Activated naive CD8-positive, alpha-beta T cell treated with anti-CD3 and anti-CD28 coated beads, Interleukin-2, amount 50 U/mL, for 24 hours (primary cell): ENCODE data around the gene SH3BP5L.

Experiments
- ATAC-seq: fragments of 150-1000 bp; cut with Tn5 transposase; one replicate; pipeline ENCODE4 v1.10.0; 2021
- DNase-seq: peaks from one replicate; pipeline ENCODE4 v3.0.0; 2021
- H3K27ac Mint-ChIP-seq: one replicate; pipeline ENCODE4 v1.8.0; 2021; ENCODE audit warnings: mild to moderate bottlenecking, mixed read lengths
- H3K27me3 Mint-ChIP-seq: one replicate; pipeline ENCODE4 v1.8.0; 2021; ENCODE audit warnings: mixed read lengths
- H3K36me3 Mint-ChIP-seq: one replicate; pipeline ENCODE4 v1.8.0; 2021; ENCODE audit warnings: low read depth, mixed read lengths
- H3K4me1 Mint-ChIP-seq: one replicate; pipeline ENCODE4 v1.8.0; 2021; ENCODE audit warnings: mixed read lengths
- H3K4me3 Mint-ChIP-seq: one replicate; pipeline ENCODE4 v1.8.0; 2021; ENCODE audit warnings: mild to moderate bottlenecking, moderate library complexity, mixed read lengths
- H3K9me3 Mint-ChIP-seq: one replicate; pipeline ENCODE4 v1.8.0; 2021; ENCODE audit warnings: mixed read lengths

The SH3BP5L gene

DNA sequence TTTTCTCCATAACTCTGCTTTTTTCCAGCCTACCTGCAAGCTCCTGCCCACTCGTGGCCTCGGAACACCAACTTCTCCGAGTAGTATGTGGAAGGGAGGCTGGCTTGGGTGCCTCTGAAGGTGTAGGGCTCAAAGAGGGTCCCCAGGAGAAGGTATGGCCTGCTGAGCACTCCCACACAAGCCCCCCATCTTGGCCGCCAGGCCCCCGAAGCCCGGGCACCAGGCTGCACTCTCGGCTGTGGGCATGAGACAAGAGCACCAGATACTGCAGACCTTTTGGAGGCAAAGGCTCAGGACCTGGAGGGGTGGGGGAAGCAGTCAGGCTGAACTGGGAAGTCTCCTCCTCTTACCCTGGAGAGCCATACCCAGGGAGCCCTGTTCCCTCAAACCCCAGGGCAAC lies 31.5 kb upstream of the SH3BP5L start:
- Mint-ChIP-seq H3K4me1 (peaks cover 23% of the 10 kb centered on the region), H3K4me3 (peak overlapping the region; percentile 95), H3K36me3 (peaks cover 29% of the 10 kb centered on the region), H3K9me3 (no peaks in the 10 kb centered on the region), H3K27me3 (no peaks in the 10 kb centered on the region), H3K27ac (peak overlapping the region; percentile 97)
- ATAC-seq (no peak), DNase-seq (no peak)

DNA sequence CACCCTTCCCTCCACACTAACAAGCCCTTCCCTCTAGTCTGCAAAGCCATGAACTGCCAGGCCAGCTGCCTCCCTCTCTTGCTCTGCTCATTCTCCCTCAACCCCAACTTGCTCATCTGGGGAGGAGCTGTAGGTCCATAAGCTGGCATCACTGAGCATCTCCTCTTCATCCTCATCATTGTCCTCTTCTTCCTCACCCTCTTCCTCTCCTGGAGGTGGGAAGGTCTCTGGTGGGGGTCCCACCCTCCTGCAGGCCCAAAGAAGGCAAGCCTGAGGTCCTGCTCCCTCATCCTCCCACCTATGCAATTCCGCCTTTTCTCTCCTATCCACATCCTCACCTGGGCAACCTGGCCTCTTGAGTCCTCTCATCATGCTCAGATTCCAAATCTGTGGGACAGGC lies 30.5 kb upstream of the SH3BP5L start:
- Mint-ChIP-seq H3K36me3 (peaks cover 29% of the 10 kb centered on the region), H3K4me3 (peak overlapping the region; percentile 95), H3K4me1 (peaks cover 17% of the 10 kb centered on the region), H3K27ac (peak overlapping the region; percentile 15), H3K9me3 (no peaks in the 10 kb centered on the region), H3K27me3 (no peaks in the 10 kb centered on the region)
- DNase-seq (no peak), ATAC-seq (no peak)

DNA sequence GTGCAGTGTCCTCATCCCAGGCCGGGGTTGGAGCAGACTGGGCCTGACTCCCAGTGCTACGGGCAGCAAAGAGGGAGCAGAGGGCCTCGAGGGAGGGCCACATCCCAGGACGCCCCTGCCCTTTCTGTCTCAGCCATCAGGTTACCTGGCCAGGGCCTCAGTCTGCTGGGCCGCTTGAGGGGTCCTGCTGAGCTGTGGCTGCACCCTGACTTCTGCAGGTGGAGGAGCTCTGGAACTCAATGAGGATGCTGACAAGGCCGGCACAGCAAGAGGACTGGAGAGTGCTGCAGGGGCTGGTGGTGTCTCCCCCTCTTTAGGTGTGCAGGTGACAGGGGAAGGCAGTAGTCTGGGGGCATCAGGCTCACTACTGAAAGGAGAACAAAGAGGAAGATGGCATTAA lies 29.9 kb upstream of the SH3BP5L start:
- Mint-ChIP-seq H3K27ac (peak overlapping the region; percentile 24), H3K9me3 (no peaks in the 10 kb centered on the region), H3K4me1 (peaks cover 17% of the 10 kb centered on the region), H3K27me3 (no peaks in the 10 kb centered on the region), H3K4me3 (no peak overlapping the region), H3K36me3 (peaks cover 29% of the 10 kb centered on the region)
- no peak for DNase-seq
- no peak for ATAC-seq

DNA sequence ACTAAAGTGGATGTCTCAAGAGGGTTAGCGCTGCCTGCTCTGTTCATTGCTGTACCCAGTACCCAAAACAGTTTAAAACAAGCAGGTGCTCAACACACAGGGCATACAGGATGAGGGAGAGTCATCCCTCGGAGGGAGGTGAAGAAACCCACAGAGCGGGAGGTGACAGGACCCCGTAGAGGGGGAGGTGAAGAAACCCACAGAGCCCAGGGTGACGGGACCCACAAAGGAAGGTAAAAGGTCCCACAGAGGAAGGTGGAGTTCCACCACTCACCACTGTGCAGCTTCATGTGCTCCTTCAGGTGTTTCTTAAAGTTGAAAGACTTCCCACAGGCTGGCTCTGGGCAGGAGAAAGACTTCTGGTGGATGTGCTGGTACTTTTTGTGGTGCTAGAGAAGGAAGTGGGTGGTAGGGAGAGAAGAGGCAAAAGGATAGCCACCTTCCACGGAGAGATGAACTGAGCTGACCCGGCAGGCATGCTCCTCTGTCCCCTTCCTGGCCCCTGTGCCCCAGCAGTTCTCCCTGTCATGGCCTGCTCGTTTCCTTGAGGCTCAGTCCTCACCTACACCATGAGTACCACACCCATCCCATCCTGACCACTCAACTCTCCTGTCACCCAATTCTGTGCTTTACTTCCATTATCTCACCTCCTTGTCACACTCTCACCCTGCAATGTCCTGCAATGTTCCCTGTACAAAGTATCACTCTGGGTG lies 28.1 kb upstream of the SH3BP5L start:
- peak overlapping the region; percentile 25 for H3K4me3 Mint-ChIP-seq
- peak; percentile 38 for ATAC-seq

DNA sequence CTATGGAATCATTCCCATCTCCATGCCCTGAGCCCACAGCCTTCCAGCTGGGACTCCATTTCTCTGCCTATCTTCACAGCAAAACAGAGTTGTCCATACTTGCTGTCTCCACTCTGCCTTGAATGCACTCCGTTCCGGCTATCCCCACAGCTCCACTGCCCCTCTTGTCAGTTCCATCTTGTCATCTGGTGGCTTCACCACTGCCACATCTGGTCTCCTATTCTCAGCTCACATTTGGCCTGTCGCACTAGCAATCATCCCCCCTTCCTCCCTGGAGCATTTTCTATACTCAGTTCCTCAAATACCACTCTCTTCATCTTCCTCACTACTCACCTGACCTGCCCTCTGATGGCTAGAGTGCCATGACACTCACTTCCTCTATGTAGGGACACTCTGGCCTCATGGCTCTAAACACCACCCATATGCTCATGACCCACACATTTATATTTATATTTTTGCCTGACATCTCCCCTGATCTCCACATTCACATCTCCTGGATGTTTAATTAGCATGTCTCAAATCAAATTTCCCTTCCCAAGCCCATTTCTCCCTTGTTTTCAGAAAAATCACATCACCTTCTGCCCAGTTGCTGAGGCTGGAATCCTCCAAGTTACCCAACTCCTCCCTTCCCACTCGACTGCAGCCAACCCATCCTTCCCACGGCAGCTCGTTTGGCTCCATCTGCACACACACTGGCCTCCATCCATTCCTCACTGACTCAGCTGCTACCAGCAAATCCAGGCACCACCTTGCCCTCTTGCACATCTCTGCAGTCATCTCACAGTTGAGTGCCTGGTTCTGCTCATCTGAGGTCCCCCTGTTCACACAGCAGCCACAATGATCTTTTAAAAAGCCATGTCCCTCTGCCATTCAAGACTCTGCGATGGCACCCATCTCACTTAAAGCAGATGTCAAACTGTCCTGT lies 27.0 kb upstream of the SH3BP5L start:
- H3K4me1 Mint-ChIP-seq = no peaks in the 10 kb centered on the region
- H3K36me3 Mint-ChIP-seq = peaks cover 37% of the 10 kb centered on the region
- H3K9me3 Mint-ChIP-seq = no peaks in the 10 kb centered on the region
- no peak overlapping the region for H3K27ac Mint-ChIP-seq
- no peak for ATAC-seq
- H3K4me3 Mint-ChIP-seq = no peak overlapping the region
- no peak for DNase-seq
- H3K27me3 Mint-ChIP-seq = no peaks in the 10 kb centered on the region

More for the DNA sequence above, 28.1 kb upstream of the SH3BP5L start:
- Mint-ChIP-seq H3K27ac (no peak overlapping the region), H3K27me3 (no peaks in the 10 kb centered on the region), H3K4me1 (peaks cover 3% of the 10 kb centered on the region), H3K36me3 (peaks cover 32% of the 10 kb centered on the region), H3K9me3 (no peaks in the 10 kb centered on the region)
- DNase-seq = no peak

DNA sequence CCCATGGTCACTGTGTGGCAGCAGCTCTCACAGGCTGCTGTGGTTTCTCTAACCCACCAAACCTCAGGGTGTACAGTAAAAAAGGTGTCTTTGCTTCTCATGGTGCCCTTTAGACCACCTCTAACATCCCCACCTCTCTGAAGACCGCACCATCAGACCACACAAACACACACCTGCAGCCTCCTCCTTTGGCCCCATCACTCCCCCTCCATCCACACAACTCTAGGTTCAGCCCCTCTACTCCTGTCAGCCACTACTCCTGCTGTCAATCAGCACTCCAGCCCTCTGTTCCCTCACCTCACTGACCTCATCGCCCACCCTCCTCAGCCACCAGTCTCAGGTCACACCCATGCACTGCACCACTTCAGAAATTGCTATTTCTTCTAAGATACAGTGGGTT lies 25.7 kb upstream of the SH3BP5L start:
- Mint-ChIP-seq H3K27ac (peak overlapping the region; percentile 31), H3K36me3 (peaks cover 38% of the 10 kb centered on the region), H3K4me1 (no peaks in the 10 kb centered on the region), H3K4me3 (no peak overlapping the region), H3K27me3 (no peaks in the 10 kb centered on the region), H3K9me3 (no peaks in the 10 kb centered on the region)
- no peak for DNase-seq
- ATAC-seq = peak; percentile 12

DNA sequence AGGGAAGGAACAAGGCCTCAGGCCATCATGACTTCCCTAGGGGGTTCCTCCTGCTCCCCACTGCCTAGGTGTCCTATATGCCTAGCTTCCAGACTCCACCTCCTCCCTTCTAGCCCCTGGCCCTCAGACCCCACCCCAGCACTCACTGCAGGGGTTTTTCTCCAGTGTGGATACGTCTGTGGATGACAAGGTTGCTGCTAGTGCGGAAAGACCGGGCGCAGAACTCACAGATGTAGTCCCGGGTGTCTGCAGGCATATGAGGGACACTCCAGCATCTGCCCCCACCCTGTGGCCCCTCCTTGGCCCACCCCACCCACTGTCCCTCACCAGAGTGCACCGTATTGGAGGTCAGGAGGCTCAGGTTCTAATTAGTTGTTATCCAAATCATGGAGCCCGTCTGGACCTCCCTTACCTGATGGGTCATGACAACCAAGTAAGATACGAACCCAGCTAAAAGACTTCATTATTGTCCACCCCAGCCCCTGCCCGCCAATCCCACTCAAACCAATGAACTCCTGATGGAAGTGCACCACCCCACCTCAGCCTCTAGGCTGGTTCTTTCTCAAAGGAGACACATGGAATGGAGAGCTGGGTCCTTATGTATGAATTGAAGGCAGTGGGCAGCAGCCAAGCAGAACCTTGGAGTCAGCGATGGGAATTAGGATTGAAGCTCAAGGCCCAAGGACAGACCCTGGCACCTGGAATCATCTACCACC lies 25.0 kb upstream of the SH3BP5L start:
- ATAC-seq (no peak), DNase-seq (no peak)
- Mint-ChIP-seq H3K4me3 (no peak overlapping the region), H3K27ac (peak overlapping the region; percentile 31), H3K36me3 (peaks cover 34% of the 10 kb centered on the region), H3K27me3 (no peaks in the 10 kb centered on the region), H3K4me1 (no peaks in the 10 kb centered on the region), H3K9me3 (no peaks in the 10 kb centered on the region)

DNA sequence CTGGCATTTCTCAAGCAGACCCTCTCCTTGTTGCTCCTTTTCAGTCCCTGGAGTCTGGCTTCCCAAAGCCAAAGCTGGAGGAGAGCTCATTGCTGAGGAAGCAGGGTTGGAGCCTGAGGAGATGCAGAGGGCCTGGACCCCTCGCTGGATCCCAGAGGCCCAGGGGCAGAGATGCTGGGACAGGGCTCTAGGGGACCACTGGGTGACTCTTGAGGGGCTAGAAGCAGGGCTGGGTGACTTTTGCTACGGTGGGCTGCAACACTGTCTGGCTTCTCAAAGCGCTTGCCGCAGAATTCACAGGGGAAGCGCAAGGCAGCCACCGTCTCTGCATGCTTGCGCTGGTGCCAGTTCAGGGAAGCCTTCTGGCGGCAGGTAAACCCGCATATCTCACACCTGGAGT lies 24.4 kb upstream of the SH3BP5L start:
- H3K27ac Mint-ChIP-seq = peak overlapping the region; percentile 49
- H3K4me3 Mint-ChIP-seq = no peak overlapping the region
- peaks cover 32% of the 10 kb centered on the region for H3K36me3 Mint-ChIP-seq
- H3K9me3 Mint-ChIP-seq = no peaks in the 10 kb centered on the region
- no peak for ATAC-seq
- DNase-seq = no peak
- H3K4me1 Mint-ChIP-seq = no peaks in the 10 kb centered on the region
- H3K27me3 Mint-ChIP-seq = no peaks in the 10 kb centered on the region

DNA sequence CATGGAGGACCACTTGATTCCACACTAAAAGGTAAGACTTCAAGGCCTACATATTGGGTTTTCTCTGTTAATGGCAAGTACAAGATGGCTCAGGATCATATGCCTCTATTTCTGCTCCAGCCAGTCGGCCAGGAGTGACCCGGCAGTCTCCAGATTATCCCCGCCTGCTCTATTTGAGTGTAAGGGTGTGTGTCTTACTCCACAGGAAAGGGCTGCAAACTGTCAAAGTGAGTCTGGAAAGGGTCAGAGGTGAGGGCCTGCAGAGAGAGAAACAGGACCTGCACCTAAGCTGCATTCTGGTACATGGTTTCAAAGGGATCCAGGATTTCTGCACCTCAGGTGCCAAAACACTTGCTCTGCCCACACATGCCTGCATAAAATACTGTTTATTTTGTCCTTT lies 23.9 kb upstream of the SH3BP5L start:
- Mint-ChIP-seq H3K4me1 (no peaks in the 10 kb centered on the region), H3K4me3 (no peak overlapping the region), H3K27me3 (no peaks in the 10 kb centered on the region), H3K27ac (peak overlapping the region; percentile 49), H3K36me3 (peaks cover 27% of the 10 kb centered on the region), H3K9me3 (no peaks in the 10 kb centered on the region)
- ATAC-seq = no peak
- no peak for DNase-seq

DNA sequence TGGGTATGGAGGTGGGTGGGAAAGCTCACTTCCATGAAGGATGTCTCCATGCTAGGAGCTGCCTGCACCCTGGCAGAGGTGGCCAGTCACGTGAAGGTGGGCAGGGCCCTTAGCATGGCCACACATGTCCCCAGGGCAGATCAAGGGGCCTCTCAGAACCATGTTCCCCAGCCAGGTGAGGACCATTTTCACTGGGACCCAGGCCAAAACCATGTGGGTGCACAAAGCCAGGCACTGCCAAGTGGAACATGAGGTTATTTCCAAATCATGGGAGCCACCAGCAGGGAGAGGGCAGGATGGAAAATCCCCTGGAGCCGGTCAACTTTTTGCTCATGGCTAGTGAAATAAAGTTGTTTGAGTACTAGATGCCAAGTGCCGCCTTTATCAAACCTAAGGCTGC lies 23.4 kb upstream of the SH3BP5L start:
- H3K4me1 Mint-ChIP-seq = no peaks in the 10 kb centered on the region
- no peaks in the 10 kb centered on the region for H3K27me3 Mint-ChIP-seq
- DNase-seq (no peak), ATAC-seq (no peak)
- peaks cover 28% of the 10 kb centered on the region for H3K36me3 Mint-ChIP-seq
- H3K4me3 Mint-ChIP-seq = no peak overlapping the region
- no peak overlapping the region for H3K27ac Mint-ChIP-seq
- H3K9me3 Mint-ChIP-seq = no peaks in the 10 kb centered on the region

DNA sequence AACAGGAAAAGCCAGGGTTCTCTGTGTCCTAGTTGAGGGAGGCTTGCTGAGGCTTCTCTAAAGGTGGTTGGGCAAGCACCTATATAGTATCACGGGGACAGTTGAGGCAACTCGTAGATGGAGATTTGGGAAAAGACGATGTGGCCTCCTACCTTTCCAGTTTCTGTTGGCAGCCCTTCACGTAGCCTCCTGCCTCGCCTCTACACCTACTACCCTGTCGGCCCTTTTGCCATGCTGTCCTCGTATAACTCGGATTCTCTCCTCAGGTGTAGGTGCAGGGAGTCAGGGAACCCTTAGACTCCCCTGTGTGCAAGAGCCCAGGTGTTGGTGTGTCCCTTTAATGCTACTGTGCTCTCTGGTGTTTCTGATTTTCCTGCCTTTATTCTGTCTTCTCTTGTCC lies 22.9 kb upstream of the SH3BP5L start:
- DNase-seq (no peak), ATAC-seq (no peak)
- H3K36me3 Mint-ChIP-seq = peaks cover 25% of the 10 kb centered on the region
- no peak overlapping the region for H3K27ac Mint-ChIP-seq
- no peaks in the 10 kb centered on the region for H3K4me1 Mint-ChIP-seq
- H3K27me3 Mint-ChIP-seq = no peaks in the 10 kb centered on the region
- H3K9me3 Mint-ChIP-seq = no peaks in the 10 kb centered on the region
- no peak overlapping the region for H3K4me3 Mint-ChIP-seq

DNA sequence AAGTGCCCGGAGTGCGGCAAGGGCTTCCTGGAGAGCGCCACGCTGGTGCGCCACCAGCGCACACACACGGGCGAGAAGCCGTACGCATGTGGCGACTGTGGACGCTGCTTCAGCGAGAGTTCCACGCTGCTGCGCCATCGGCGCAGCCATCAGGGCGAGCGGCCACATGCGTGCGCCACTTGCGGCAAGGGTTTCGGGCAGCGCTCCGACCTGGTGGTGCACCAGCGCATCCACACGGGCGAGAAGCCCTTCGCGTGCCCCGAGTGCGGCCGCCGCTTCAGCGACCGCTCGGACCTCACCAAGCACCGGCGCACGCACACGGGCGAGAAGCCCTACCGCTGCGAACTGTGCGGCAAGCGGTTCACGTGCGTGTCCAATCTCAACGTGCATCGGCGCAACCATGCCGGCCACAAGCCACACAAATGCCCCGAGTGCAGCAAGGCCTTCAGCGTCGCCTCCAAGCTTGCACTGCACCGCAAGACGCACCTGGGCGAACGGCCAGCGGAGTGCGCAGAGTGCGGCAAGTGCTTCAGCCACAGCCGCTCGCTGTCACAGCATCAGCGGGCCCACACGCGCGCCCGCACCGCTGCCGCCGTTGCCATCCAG lies 22.3 kb upstream of the SH3BP5L start:
- no peak overlapping the region for H3K4me3 Mint-ChIP-seq
- no peak overlapping the region for H3K27ac Mint-ChIP-seq
- no peaks in the 10 kb centered on the region for H3K9me3 Mint-ChIP-seq
- no peaks in the 10 kb centered on the region for H3K4me1 Mint-ChIP-seq
- H3K36me3 Mint-ChIP-seq = peaks cover 25% of the 10 kb centered on the region
- no peaks in the 10 kb centered on the region for H3K27me3 Mint-ChIP-seq
- no peak for ATAC-seq
- no peak for DNase-seq

DNA sequence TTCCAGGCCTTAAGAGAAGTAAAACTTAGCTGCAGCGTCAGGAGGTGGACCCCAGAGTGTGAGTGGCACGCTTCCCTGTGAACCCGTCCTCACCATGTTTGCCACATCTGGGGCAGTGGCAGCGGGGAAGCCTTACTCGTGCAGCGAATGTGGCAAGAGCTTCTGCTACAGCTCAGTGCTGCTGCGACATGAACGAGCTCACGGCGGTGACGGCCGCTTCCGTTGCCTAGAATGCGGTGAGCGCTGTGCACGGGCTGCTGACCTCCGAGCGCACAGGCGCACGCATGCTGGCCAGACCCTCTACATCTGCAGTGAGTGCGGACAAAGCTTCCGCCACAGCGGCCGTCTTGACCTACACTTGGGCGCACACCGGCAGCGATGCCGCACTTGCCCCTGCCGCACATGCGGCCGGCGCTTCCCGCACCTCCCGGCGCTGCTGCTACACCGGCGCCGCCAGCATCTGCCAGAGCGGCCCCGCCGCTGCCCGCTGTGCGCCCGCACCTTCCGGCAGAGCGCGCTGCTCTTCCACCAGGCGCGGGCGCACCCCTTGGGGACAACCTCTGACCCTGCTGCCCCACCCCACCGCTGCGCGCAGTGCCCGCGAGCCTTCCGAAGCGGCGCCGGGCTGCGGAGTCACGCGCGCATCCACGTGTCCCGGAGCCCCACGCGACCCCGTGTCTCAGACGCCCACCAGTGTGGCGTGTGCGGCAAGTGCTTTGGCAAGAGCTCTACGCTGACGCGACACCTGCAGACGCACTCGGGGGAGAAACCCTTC lies 21.7 kb upstream of the SH3BP5L start:
- no peak overlapping the region for H3K4me3 Mint-ChIP-seq
- H3K9me3 Mint-ChIP-seq = no peaks in the 10 kb centered on the region
- no peak for ATAC-seq
- no peaks in the 10 kb centered on the region for H3K4me1 Mint-ChIP-seq
- no peaks in the 10 kb centered on the region for H3K27me3 Mint-ChIP-seq
- DNase-seq = no peak
- no peak overlapping the region for H3K27ac Mint-ChIP-seq
- H3K36me3 Mint-ChIP-seq = peaks cover 25% of the 10 kb centered on the region

DNA sequence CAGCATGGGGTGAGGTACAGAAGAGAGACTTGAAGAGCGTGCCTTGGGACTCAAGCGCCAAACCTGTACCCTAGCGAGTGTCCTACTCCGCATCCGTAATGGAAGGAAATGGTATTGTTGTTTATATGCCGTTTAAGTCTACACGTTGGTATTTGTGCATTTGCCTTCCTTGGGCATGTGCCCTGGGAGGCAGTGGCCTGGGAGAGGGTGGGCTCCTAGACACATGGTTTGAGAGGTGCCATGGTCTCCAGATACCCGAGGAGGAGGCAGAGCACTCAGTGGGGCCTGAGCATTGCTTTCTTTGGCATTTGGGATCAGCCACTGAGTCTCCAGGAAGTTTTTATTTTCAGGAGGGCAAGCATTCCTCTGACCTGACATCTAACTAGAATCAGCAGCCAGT lies 18.8 kb upstream of the SH3BP5L start:
- Mint-ChIP-seq H3K27ac (no peak overlapping the region), H3K36me3 (peaks cover 23% of the 10 kb centered on the region), H3K4me1 (peaks cover 24% of the 10 kb centered on the region), H3K27me3 (no peaks in the 10 kb centered on the region), H3K9me3 (no peaks in the 10 kb centered on the region), H3K4me3 (no peak overlapping the region)
- no peak for ATAC-seq
- DNase-seq = no peak
